Prostate gland (tissue), 2 donors: Measurements from ENCODE around the gene ZNF385B. TPM values are rescaled to one million over a fixed set of nuclear protein-coding genes. Genes with fewer than 3 reads are reported as not detected.
"Not testable (repeated sequence)": the region's sequence is repeated elsewhere in the genome, so short reads cannot be mapped to it uniquely, and the experiment has no call there.

ENCODE experiments used
- DNase-seq: peaks from one replicate; pipeline ENCODE4 v3.0.0-alpha.2; 2019; ENCODE audit warnings: low spot score
- H3K27ac ChIP-seq, 2 donors: fragments of 200-600 bp; sonication (generic); 2 replicates each; pipeline ENCODE4 v1.5.1; 2017 to 2019
- H3K27me3 ChIP-seq: fragments of 200-600 bp; sonication (generic); replicated peaks from 2 replicates; pipeline ENCODE4 v1.5.1; 2019; ENCODE audit not compliant: insufficient read depth
- H3K36me3 ChIP-seq, 2 donors: fragments of 200-600 bp; sonication (generic); 1 replicate in 1 of 2; 2 replicates in 1 of 2; pipeline versions ENCODE4 v1.5.1 to v1.8.1; 2017 to 2019
- H3K4me1 ChIP-seq: fragments of 200-600 bp; sonication (generic); replicated peaks from 2 replicates; pipeline ENCODE4 v1.5.1; 2019
- H3K4me3 ChIP-seq, 2 donors: fragments of 200-600 bp; sonication (generic); 2 replicates each; pipeline ENCODE4 v1.5.1; 2017 to 2019
- H3K9me3 ChIP-seq: fragments of 200-600 bp; sonication (generic); 2 replicates; pipeline ENCODE4 v1.5.1; 2017
- POLR2A ChIP-seq: fragments of 450-650 bp; IDR thresholded peaks from one replicate; pipeline ENCODE4 v1.6.1; 2016; ENCODE audit warnings: antibody characterized with exemption, mild to moderate bottlenecking
- POLR2AphosphoS5 ChIP-seq: sonication (generic); formaldehyde crosslinking; IDR thresholded peaks from one replicate; pipeline ENCODE4 v1.6.1; 2017; ENCODE audit warnings: antibody characterized with exemption
- WGBS: methylation state at CpG from one replicate; pipeline ENCODE4 v1.1.5; 2018; 5-methylcytosine and 5-hydroxymethylcytosine counted together
- intact Hi-C: fragments of 100-400 bp; cut with DNase I; formaldehyde crosslinking; loops from one replicate; pipeline ENCODE4 v1.14.2; 2022
- total RNA-seq, 2 donors: library from RNA; depleted of rRNA; stranded (reverse); fragments of >200 nt; gene quantifications; one replicate each; pipeline ENCODE4 v1.1.0, GENCODE V29; 2016
- TF ChIP-seq, protein P1 (sequence below), 4 experiments: fragments of 200-600 bp in 2 of 4; fragments of 450-650 bp in 2 of 4; sonication (generic) in 2 of 4; IDR thresholded peaks; 1 replicate in 3 of 4; 2 replicates in 1 of 4; pipeline ENCODE4 v1.5.1; 2016 to 2019; ENCODE audit warnings: antibody characterized with exemption in 4 of 4, mild to moderate bottlenecking in 2 of 4, moderate library complexity in 2 of 4

ZNF385B gene
- total RNA-seq, 2 donors from 2014 or later, result 4.9 to 35.7 TPM

DNA sequence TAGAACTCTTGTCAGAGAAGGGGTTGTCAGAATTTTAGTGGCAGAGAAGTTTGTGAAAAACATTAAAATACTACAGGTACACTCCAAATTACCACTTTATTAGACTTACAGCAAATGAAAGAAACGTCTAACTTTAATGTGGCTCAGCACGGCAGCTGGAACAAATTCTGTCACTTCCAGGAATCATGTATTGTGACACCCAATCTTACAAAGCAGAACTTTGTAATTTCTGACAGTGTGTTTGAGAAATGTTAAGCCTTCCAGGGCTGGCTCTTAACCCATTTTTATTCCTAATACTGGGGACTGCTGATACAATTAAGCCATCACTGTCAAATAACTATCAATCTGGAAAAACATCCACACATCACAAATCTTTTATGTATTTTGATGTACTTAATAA is 216.4 kb downstream of the ZNF385B start:
- H3K4me1 ChIP-seq, result no peaks in the 10 kb centered on the region
- TF ChIP-seq POLR2A, result no peak
- TF ChIP-seq, protein P1, sequence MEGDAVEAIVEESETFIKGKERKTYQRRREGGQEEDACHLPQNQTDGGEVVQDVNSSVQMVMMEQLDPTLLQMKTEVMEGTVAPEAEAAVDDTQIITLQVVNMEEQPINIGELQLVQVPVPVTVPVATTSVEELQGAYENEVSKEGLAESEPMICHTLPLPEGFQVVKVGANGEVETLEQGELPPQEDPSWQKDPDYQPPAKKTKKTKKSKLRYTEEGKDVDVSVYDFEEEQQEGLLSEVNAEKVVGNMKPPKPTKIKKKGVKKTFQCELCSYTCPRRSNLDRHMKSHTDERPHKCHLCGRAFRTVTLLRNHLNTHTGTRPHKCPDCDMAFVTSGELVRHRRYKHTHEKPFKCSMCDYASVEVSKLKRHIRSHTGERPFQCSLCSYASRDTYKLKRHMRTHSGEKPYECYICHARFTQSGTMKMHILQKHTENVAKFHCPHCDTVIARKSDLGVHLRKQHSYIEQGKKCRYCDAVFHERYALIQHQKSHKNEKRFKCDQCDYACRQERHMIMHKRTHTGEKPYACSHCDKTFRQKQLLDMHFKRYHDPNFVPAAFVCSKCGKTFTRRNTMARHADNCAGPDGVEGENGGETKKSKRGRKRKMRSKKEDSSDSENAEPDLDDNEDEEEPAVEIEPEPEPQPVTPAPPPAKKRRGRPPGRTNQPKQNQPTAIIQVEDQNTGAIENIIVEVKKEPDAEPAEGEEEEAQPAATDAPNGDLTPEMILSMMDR (IDR thresholded peaks at IDR 0.05), result no peak
- H3K27ac ChIP-seq, result no peak overlapping the region
- 63% methylated on average over 2 of the region's 2 CpGs for WGBS
- intact Hi-C loops, result no loop called here
- no peak for DNase-seq
- no peak overlapping the region for H3K4me3 ChIP-seq
- H3K27me3 ChIP-seq, result no peaks in the 10 kb centered on the region
- no peaks in the 10 kb centered on the region for H3K36me3 ChIP-seq
- H3K9me3 ChIP-seq, result no peaks in the 10 kb centered on the region

DNA sequence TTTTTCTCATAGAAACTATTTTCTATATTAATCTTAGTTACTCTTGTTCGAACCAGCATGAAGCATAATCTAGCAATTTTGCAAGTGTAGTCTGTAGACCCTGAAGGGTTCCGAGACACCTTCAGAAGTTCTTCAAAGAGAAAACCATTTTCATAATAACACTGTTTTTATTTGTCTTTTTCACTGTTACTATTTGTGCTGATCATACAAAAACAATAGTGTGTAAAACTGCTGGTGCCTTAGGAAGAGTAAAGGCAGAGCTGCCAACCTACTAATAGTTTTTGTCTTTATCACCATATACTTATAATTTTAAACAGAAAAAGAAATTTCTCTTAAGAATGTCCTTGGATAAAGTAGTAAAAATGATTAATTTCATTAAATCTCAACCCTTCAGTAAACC is 218.9 kb downstream of the ZNF385B start:
- intact Hi-C loops, result no loop called here

DNA sequence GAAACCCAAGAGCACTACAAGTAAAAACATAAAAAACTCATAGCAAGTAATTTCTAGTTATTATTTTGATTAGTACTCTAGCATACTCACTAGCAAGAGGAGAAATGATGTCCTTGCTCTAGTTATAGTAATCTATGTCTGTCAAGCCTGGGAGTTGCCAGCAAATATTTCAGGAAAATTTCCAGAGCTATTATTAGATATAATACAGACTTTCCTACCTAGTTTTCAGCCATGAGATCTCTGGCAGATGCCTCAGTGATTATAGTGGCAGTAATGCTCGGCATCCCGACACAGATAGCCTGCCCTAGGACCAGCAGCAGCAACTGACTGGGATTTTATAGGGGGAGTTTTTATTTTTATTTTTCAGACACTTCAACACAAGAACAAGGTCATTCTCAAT is 224.4 kb downstream of the ZNF385B start:
- WGBS, result 62% methylated on average over 2 of the region's 2 CpGs
- DNase-seq, result no peak
- no peak overlapping the region for H3K27ac ChIP-seq
- H3K36me3 ChIP-seq, result no peaks in the 10 kb centered on the region
- no peaks in the 10 kb centered on the region for H3K27me3 ChIP-seq
- no peaks in the 10 kb centered on the region for H3K9me3 ChIP-seq
- no peaks in the 10 kb centered on the region for H3K4me1 ChIP-seq
- TF ChIP-seq, protein P1 (IDR thresholded peaks at IDR 0.05), result no peak
- TF ChIP-seq POLR2AphosphoS5, result no peak
- TF ChIP-seq POLR2A, result no peak
- intact Hi-C loops, result no loop called here
- H3K4me3 ChIP-seq, result no peak overlapping the region

More for the DNA sequence above, 218.9 kb downstream of the ZNF385B start:
- H3K36me3 ChIP-seq, result no peaks in the 10 kb centered on the region
- H3K27ac ChIP-seq, result no peak overlapping the region
- no peak overlapping the region for H3K4me3 ChIP-seq
- H3K27me3 ChIP-seq, result no peaks in the 10 kb centered on the region
- TF ChIP-seq POLR2AphosphoS5 (no peak), POLR2A (no peak)
- TF ChIP-seq, protein P1 (IDR thresholded peaks at IDR 0.05), result no peak
- no peaks in the 10 kb centered on the region for H3K4me1 ChIP-seq
- DNase-seq, result no peak
- no peaks in the 10 kb centered on the region for H3K9me3 ChIP-seq
- WGBS, result 92% methylated on average over 2 of the region's 2 CpGs

DNA sequence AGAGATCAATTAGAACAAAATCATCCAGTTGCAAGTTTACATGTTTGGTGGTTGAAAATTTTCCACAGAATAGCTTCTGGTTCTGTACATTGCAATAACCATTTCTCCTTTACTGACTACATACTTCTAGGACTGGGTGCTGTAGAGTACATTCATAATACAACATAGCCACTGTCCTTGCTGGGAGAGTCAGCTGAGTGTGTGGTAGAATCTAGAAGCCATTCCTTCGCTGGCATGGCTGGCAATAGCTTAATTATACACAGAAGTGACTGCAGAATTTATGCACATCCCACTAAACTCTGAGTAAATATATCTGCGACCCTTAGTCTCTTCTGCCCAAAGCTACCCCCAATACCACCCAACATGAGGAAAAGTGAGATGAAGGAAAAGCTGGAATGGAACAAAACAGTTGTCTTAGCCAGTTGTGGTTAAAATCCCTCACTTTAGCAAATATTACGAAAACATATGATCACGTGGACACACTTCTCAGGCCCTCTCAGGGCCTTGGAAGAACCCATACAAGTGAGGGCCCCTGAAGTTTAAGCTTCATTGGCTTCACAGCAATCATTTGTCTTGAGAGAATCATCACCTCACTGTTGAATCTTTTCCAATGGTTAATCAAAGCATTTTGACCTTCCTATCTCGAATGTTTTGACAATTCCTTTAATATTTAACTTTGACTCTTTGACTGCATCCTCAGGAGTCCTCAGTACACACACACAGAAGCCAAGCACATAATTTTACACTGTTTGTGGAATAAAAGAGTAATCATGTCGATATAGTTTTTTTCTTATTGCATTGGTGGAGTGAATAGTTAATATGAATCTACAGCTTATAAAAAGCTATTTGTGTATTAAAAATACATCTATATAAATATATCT is 225.1 kb downstream of the ZNF385B start:
- no peak for DNase-seq
- Histone ChIP-seq H3K36me3 (no peaks in the 10 kb centered on the region), H3K9me3 (no peaks in the 10 kb centered on the region), H3K4me1 (no peaks in the 10 kb centered on the region), H3K4me3 (no peak overlapping the region), H3K27me3 (no peaks in the 10 kb centered on the region), H3K27ac (no peak overlapping the region)
- WGBS, result 78% methylated on average over 6 of the region's 6 CpGs
- TF ChIP-seq, protein P1 (IDR thresholded peaks at IDR 0.05), result no peak
- TF ChIP-seq POLR2AphosphoS5, result no peak
- TF ChIP-seq POLR2A, result no peak
- intact Hi-C loops, result no loop called here

DNA sequence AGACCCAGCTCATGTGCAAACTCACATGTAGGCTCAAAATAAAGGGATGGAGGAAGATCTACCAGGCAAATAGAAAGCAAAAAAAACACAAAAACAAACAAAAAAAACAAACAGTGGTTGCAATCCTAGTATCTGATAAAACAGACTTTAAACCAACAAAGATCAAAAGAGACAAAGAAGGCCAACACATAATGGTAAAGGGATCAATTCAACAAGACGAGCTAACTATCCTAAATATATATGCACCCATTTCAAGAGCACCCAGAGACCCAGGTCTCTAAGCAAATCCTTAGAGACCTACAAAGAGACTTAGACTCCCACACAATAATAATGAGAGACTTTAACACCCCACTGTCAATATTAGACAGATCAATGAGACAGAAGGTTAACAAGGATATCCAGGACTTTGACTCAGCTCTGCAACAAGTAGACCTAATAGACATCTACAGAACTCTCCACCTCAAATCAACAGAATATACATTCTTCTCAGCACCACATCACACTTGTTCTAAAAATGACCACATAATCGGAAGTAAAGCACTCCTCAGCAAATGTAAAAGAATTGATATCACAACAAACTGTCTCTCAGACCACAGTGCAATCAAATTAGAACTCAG is 229.5 kb downstream of the ZNF385B start:
- intact Hi-C loops, H3K4me1 ChIP-seq, DNase-seq, H3K27ac ChIP-seq, H3K36me3 ChIP-seq, H3K27me3 ChIP-seq, H3K9me3 ChIP-seq, H3K4me3 ChIP-seq: not testable (repeated sequence)
- 73% methylated on average over 2 of the region's 2 CpGs for WGBS

DNA sequence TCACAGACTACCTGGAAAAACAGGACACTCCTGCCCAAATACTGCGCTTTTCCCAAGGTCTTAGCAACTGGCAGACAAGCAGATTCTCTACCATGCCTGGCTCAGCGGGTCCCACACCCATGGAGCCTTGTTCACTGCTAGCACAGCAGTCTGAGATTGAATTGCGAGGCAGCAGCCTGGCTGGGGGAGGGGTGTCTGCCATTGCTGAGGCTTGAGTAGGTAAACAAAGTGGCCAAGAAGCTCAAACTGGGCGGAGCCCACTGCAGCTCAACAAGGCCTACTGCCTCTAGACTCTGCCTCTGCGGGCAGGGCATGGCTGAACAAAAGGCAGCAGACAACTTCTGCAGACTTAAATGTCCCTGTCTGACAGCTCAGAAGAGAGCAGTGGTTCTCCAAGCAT is 231.6 kb downstream of the ZNF385B start:
- DNase-seq, H3K4me3 ChIP-seq, H3K27me3 ChIP-seq, H3K27ac ChIP-seq, H3K4me1 ChIP-seq, H3K9me3 ChIP-seq, H3K36me3 ChIP-seq, intact Hi-C loops: not testable (repeated sequence)
- WGBS, result 88% methylated on average over 5 of the region's 5 CpGs
